ENCODE measurements around the gene ANO2.

Gene ANO2

GRCh38 chr12:5977556-5977955, 32.5 kb upstream of the ANO2 start:
- Histone ChIP-seq H3K79me2 (ENCODE audit: insufficient read depth, low read depth) (no peaks in the 10 kb centered on the region), H3K27ac (no peak overlapping the region), H3K4me3 (IDR thresholded peaks at IDR 0.05; ENCODE audit: insufficient read depth, low read depth, low read length) (no peak overlapping the region), H4K20me1 (ENCODE audit: insufficient read depth) (no peaks in the 10 kb centered on the region), H2AFZ (ENCODE audit: low read depth) (no peak overlapping the region), H3K27me3 (ENCODE audit: insufficient read depth, low read depth) (no peaks in the 10 kb centered on the region), H3K4me2 (no peak overlapping the region), H3K36me3 (ENCODE audit: insufficient read depth) (no peaks in the 10 kb centered on the region), H3K9ac (no peak overlapping the region), H3K4me1 (ENCODE audit: low read depth, poor library complexity, severe bottlenecking) (no peaks in the 10 kb centered on the region)
- TF ChIP-seq, protein P1, sequence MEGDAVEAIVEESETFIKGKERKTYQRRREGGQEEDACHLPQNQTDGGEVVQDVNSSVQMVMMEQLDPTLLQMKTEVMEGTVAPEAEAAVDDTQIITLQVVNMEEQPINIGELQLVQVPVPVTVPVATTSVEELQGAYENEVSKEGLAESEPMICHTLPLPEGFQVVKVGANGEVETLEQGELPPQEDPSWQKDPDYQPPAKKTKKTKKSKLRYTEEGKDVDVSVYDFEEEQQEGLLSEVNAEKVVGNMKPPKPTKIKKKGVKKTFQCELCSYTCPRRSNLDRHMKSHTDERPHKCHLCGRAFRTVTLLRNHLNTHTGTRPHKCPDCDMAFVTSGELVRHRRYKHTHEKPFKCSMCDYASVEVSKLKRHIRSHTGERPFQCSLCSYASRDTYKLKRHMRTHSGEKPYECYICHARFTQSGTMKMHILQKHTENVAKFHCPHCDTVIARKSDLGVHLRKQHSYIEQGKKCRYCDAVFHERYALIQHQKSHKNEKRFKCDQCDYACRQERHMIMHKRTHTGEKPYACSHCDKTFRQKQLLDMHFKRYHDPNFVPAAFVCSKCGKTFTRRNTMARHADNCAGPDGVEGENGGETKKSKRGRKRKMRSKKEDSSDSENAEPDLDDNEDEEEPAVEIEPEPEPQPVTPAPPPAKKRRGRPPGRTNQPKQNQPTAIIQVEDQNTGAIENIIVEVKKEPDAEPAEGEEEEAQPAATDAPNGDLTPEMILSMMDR (conservative IDR thresholded peaks at IDR 0.05; ENCODE audit: low read depth, low read length), result no peak

DNA sequence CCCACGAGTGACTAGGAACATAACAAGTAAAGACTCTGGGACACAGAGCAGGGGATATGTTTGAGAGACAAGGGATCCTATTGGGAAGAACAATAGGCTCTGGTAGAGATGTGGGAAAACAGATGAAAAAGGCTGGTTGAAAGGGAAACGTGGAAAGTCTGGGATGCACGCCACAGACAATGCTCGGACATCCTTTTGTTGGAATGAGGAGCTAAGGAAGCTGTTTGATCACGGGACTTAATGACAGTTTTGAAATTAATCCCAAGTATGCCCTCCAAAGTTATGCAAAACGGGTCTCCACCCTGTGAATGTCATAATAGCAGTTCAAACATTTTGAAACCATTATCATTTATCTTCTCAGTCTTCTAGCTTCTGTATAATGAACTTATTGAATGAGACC, 31.7 kb upstream of the ANO2 start:
- Histone ChIP-seq H3K9ac (no peak overlapping the region), H3K4me3 (IDR thresholded peaks at IDR 0.05; ENCODE audit: insufficient read depth, low read depth, low read length) (no peak overlapping the region), H3K4me1 (ENCODE audit: low read depth, poor library complexity, severe bottlenecking) (no peaks in the 10 kb centered on the region), H3K27ac (no peak overlapping the region), H3K4me2 (no peak overlapping the region), H3K79me2 (ENCODE audit: insufficient read depth, low read depth) (no peaks in the 10 kb centered on the region), H2AFZ (ENCODE audit: low read depth) (no peak overlapping the region), H3K27me3 (ENCODE audit: insufficient read depth, low read depth) (no peaks in the 10 kb centered on the region), H3K36me3 (ENCODE audit: insufficient read depth) (no peaks in the 10 kb centered on the region), H4K20me1 (ENCODE audit: insufficient read depth) (no peaks in the 10 kb centered on the region)
- TF ChIP-seq, protein P1 (conservative IDR thresholded peaks at IDR 0.05; ENCODE audit: low read depth, low read length), result no peak

- no peaks in the 10 kb centered on the region for H3K79me2 ChIP-seq (ENCODE audit: insufficient read depth, low read depth)
- H3K27me3 ChIP-seq (ENCODE audit: insufficient read depth, low read depth), result no peaks in the 10 kb centered on the region
- no peak overlapping the region for H2AFZ ChIP-seq (ENCODE audit: low read depth)
- H4K20me1 ChIP-seq (ENCODE audit: insufficient read depth), result no peaks in the 10 kb centered on the region
- no peak overlapping the region for H3K4me3 ChIP-seq (IDR thresholded peaks at IDR 0.05; ENCODE audit: insufficient read depth, low read depth, low read length)
- no peak overlapping the region for H3K4me2 ChIP-seq
- TF ChIP-seq, protein P1 (conservative IDR thresholded peaks at IDR 0.05; ENCODE audit: low read depth, low read length), result no peak
- H3K36me3 ChIP-seq (ENCODE audit: insufficient read depth), result no peaks in the 10 kb centered on the region
- no peak overlapping the region for H3K9ac ChIP-seq
- no peak overlapping the region for H3K27ac ChIP-seq
- no peaks in the 10 kb centered on the region for H3K4me1 ChIP-seq (ENCODE audit: low read depth, poor library complexity, severe bottlenecking)
Observed at GRCh38 chr12:5976196-5976595, 31.1 kb upstream of the ANO2 start.

- Histone ChIP-seq H3K36me3 (ENCODE audit: insufficient read depth) (no peaks in the 10 kb centered on the region), H3K4me1 (ENCODE audit: low read depth, poor library complexity, severe bottlenecking) (no peaks in the 10 kb centered on the region), H3K9ac (no peak overlapping the region), H3K27me3 (ENCODE audit: insufficient read depth, low read depth) (no peaks in the 10 kb centered on the region), H3K4me3 (IDR thresholded peaks at IDR 0.05; ENCODE audit: insufficient read depth, low read depth, low read length) (no peak overlapping the region), H4K20me1 (ENCODE audit: insufficient read depth) (no peaks in the 10 kb centered on the region), H3K27ac (no peak overlapping the region), H3K4me2 (no peak overlapping the region), H3K79me2 (ENCODE audit: insufficient read depth, low read depth) (no peaks in the 10 kb centered on the region), H2AFZ (ENCODE audit: low read depth) (no peak overlapping the region)
- TF ChIP-seq, protein P1 (conservative IDR thresholded peaks at IDR 0.05; ENCODE audit: low read depth, low read length), result no peak
Observed at GRCh38 chr12:5973461-5974115, 28.5 kb upstream of the ANO2 start.
